ENCODE results near the gene ONECUT2.

ONECUT2 gene

DNA sequence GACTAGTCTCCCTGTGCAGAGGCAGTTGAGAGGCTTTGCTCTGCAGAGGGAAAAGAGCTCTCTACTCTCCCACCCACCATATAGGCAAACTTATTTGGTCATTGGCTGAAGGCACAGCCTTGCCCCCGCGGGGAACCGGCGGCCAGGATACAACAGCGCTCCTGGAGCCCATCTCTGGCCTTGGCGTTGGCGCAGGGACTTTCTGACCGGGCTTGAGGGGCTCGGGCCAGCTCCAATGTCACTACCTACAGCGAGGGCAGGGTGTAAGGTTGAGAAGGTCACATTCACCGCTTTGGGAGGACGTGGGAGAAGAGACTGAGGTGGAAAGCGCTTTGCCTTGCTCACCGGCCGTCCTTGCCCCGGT lies 2.2 kb downstream of the ONECUT2 start:
- Histone ChIP-seq H3K79me2 (ENCODE audit: low read length) (no peaks in the 10 kb centered on the region), H3K9me3 (ENCODE audit: insufficient read depth, low read length) (peaks cover 30% of the 10 kb centered on the region), H3K27me3 (ENCODE audit: low read depth, low read length) (no peaks in the 10 kb centered on the region), H3K4me2 (ENCODE audit: low read length) (no peak overlapping the region), H3K4me3 (ENCODE audit: low read length) (no peak overlapping the region), H3K27ac (ENCODE audit: low read length) (no peak overlapping the region), H3K36me3 (replicated peaks; ENCODE audit: low read depth, low read length) (peaks cover 6% of the 10 kb centered on the region), H2AFZ (ENCODE audit: low read depth, low read length) (no peak overlapping the region), H3K9ac (ENCODE audit: low read length) (no peak overlapping the region), H4K20me1 (ENCODE audit: insufficient read depth, low read length) (no peaks in the 10 kb centered on the region), H3K4me1 (ENCODE audit: low read length) (peaks cover 5% of the 10 kb centered on the region; the same call in 1 of the 2 replicates)
- TF ChIP-seq EZH2phosphoT487 (IDR thresholded peaks at IDR 0.05; ENCODE audit: low read depth), result no peak
- TF ChIP-seq, protein P1, sequence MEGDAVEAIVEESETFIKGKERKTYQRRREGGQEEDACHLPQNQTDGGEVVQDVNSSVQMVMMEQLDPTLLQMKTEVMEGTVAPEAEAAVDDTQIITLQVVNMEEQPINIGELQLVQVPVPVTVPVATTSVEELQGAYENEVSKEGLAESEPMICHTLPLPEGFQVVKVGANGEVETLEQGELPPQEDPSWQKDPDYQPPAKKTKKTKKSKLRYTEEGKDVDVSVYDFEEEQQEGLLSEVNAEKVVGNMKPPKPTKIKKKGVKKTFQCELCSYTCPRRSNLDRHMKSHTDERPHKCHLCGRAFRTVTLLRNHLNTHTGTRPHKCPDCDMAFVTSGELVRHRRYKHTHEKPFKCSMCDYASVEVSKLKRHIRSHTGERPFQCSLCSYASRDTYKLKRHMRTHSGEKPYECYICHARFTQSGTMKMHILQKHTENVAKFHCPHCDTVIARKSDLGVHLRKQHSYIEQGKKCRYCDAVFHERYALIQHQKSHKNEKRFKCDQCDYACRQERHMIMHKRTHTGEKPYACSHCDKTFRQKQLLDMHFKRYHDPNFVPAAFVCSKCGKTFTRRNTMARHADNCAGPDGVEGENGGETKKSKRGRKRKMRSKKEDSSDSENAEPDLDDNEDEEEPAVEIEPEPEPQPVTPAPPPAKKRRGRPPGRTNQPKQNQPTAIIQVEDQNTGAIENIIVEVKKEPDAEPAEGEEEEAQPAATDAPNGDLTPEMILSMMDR (IDR thresholded peaks at IDR 0.05; ENCODE audit: low read depth, low read length), result no peak

DNA sequence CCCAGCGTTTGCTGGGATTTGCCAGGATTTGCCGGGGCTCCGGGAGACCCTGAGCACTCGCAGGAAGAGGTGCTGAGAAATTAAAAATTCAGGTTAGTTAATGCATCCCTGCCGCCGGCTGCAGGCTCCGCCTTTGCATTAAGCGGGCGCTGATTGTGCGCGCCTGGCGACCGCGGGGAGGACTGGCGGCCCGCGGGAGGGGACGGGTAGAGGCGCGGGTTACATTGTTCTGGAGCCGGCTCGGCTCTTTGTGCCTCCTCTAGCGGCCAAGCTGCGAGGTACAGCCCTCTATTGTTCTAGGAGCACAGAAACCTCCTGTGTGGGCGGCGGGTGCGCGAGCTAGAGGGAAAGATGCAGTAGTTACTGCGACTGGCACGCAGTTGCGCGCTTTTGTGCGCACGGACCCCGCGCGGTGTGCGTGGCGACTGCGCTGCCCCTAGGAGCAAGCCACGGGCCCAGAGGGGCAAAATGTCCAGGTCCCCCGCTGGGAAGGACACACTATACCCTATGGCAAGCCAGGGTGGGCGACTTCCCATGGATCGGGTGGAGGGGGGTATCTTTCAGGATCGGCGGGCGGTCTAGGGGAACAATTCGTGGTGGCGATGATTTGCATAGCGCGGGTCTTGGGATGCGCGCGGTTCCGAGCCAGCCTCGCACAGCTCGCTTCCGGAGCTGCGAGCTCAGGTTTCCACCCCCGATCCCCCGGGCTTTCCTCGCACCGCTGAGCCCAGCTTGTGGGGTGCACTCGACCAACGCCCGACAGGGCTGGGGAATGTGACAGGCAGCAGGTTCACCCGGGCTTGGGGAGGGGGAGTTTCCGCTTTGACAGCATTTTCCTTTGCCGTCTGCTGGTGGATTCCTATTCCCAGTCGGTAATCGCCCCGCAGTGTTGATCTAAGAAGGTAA lies 2.8 kb downstream of the ONECUT2 start:
- H3K79me2 ChIP-seq (ENCODE audit: low read length), result no peaks in the 10 kb centered on the region
- no peak overlapping the region for H3K27ac ChIP-seq (ENCODE audit: low read length)
- H3K9ac ChIP-seq (ENCODE audit: low read length), result no peak overlapping the region
- no peak overlapping the region for H3K4me3 ChIP-seq (ENCODE audit: low read length)
- peaks cover 25% of the 10 kb centered on the region for H3K9me3 ChIP-seq (ENCODE audit: insufficient read depth, low read length)
- TF ChIP-seq, protein P1 (IDR thresholded peaks at IDR 0.05; ENCODE audit: low read depth, low read length), result no peak
- TF ChIP-seq EZH2phosphoT487 (IDR thresholded peaks at IDR 0.05; ENCODE audit: low read depth), result no peak
- no peak overlapping the region for H2AFZ ChIP-seq (ENCODE audit: low read depth, low read length)
- no peaks in the 10 kb centered on the region for H4K20me1 ChIP-seq (ENCODE audit: insufficient read depth, low read length)
- peaks cover 4% of the 10 kb centered on the region; the same call in 1 of the 2 replicates for H3K4me1 ChIP-seq (ENCODE audit: low read length)
- H3K36me3 ChIP-seq (replicated peaks; ENCODE audit: low read depth, low read length), result peaks cover 6% of the 10 kb centered on the region
- no peak overlapping the region for H3K4me2 ChIP-seq (ENCODE audit: low read length)
- H3K27me3 ChIP-seq (ENCODE audit: low read depth, low read length), result no peaks in the 10 kb centered on the region

DNA sequence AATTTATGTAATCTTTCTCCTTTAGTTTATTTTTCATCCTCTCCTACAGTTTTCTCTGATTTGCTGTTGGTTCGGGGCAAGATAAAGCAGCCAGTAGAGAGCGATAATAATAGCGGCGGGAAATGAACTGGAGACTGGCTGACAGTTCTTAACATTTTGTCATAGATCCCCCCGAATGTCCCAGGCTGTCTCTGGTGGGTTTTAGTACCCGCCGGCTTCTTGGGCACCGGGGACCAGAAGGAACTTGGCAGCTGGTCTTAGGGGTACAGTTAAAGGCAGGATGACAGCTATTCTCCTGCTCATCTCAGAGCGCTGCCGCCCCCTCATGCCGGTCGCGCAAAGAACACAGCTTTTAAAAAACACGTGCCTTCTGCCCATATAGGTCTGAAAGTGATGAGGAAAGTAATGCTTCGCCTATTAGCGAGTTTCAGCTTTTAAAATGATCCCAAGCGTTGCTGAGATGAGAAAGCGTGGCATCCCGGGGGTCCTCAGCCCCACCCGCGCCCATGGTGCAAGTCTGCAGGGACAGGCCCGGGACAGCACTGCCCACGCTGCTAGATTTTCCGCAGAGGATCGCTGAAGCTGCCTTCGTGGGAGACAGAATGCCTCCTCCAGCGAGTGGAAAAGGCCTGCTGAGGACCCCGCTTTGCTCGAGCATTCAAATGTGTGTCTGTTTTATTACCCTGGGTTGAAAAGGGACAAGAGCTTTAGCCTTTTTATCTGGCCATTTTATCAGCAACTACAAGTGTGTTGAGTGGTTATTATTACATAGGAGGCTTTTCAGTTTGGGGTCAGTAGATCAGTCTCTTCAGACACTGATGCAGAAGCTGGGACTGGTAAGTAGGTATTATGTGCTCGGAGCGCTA lies 3.8 kb downstream of the ONECUT2 start:
- Histone ChIP-seq H3K36me3 (replicated peaks; ENCODE audit: low read depth, low read length) (peaks cover 6% of the 10 kb centered on the region), H4K20me1 (ENCODE audit: insufficient read depth, low read length) (no peaks in the 10 kb centered on the region), H3K4me2 (ENCODE audit: low read length) (no peak overlapping the region), H3K79me2 (ENCODE audit: low read length) (no peaks in the 10 kb centered on the region), H3K4me1 (ENCODE audit: low read length) (peaks cover 11% of the 10 kb centered on the region), H3K9me3 (ENCODE audit: insufficient read depth, low read length) (peaks cover 17% of the 10 kb centered on the region), H3K27ac (ENCODE audit: low read length) (no peak overlapping the region), H3K27me3 (ENCODE audit: low read depth, low read length) (no peaks in the 10 kb centered on the region), H2AFZ (ENCODE audit: low read depth, low read length) (no peak overlapping the region), H3K4me3 (ENCODE audit: low read length) (no peak overlapping the region), H3K9ac (ENCODE audit: low read length) (no peak overlapping the region)
- TF ChIP-seq, protein P1 (IDR thresholded peaks at IDR 0.05; ENCODE audit: low read depth, low read length), result peak; percentile 55
- no peak for TF ChIP-seq EZH2phosphoT487 (IDR thresholded peaks at IDR 0.05; ENCODE audit: low read depth)

DNA sequence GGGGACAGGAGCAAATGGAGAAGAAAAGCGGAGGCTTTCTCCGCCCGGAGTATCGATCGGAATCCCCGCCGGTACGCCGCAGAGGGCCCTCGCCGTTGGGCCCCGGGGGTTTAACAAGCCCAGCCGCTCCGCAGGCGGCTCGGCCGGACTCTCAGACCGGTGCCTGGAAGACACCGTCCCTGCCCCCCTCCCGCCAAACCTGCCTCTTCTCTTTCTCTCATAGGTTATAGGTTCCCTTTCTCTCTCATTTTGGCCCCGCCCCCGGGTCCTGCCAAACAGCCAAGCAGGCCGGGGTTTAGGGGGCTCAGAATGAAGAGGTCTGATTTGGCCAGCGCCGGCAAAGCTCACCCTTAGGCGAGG lies 4.4 kb downstream of the ONECUT2 start:
- H3K79me2 ChIP-seq (ENCODE audit: low read length), result no peaks in the 10 kb centered on the region
- H3K36me3 ChIP-seq (replicated peaks; ENCODE audit: low read depth, low read length), result peaks cover 6% of the 10 kb centered on the region
- H3K27ac ChIP-seq (ENCODE audit: low read length), result no peak overlapping the region
- no peak overlapping the region for H3K9ac ChIP-seq (ENCODE audit: low read length)
- no peak overlapping the region for H2AFZ ChIP-seq (ENCODE audit: low read depth, low read length)
- H4K20me1 ChIP-seq (ENCODE audit: insufficient read depth, low read length), result no peaks in the 10 kb centered on the region
- H3K4me1 ChIP-seq (ENCODE audit: low read length), result peaks cover 17% of the 10 kb centered on the region
- TF ChIP-seq, protein P1 (IDR thresholded peaks at IDR 0.05; ENCODE audit: low read depth, low read length), result no peak
- no peak for TF ChIP-seq EZH2phosphoT487 (IDR thresholded peaks at IDR 0.05; ENCODE audit: low read depth)
- H3K4me2 ChIP-seq (ENCODE audit: low read length), result no peak overlapping the region
- no peaks in the 10 kb centered on the region for H3K27me3 ChIP-seq (ENCODE audit: low read depth, low read length)
- H3K4me3 ChIP-seq (ENCODE audit: low read length), result no peak overlapping the region
- H3K9me3 ChIP-seq (ENCODE audit: insufficient read depth, low read length), result peaks cover 17% of the 10 kb centered on the region
